ENCODE data around the gene MYF5. TPM values are rescaled to one million over a fixed set of nuclear protein-coding genes. Genes with fewer than 3 reads are reported as not detected.

Gene MYF5
- total RNA-seq, 1 experiment from 2014 or later: not detected

DNA sequence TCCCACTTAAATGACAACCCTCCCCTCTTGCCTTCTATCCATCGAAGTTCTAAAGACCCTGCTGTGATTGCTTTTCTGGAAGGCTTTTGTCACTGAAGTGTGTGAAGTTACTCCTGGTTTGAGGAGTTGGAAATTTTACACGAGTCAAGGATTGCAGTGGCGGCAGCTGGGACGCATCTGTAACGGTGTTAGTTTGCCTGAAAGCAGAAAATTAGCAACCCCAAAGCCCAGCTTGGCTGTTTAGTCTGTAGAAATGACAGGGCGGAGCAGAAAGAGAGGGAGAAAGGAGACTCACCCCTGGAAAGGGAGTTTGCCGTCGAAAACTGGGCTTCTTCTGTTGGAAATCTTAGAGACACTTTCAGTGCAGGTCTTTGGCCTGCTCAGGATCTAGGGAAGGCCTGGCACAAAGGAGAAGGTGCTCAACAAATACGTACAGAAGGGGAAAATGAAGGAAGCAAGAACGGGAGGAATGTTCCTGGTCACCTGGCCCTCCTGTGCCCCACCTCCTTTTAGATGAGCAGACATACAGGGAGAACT, 931 bp upstream of the MYF5 start:
- ATAC-seq (peak; percentile 7; the same call in 1 of the 2 replicates), DNase-seq (ENCODE audit: low spot score) (no peak)
- ChIA-PET POLR2A (no interaction called here), CTCF (interaction anchor here (0.6 to 1.8 kb wide), 2 partner anchors 83 kb away, joined by 3 to 10 read pairs; no protein-coding TSS in a partner anchor)
- H3K27ac Mint-ChIP-seq: no peak overlapping the region
- peak overlapping the region; percentile 16; the same call in 1 of the 2 replicates for H3K4me3 Mint-ChIP-seq
- no peaks in the 10 kb centered on the region for H3K36me3 Mint-ChIP-seq
- no peaks in the 10 kb centered on the region for H3K9me3 Mint-ChIP-seq
- peaks cover 49% of the 10 kb centered on the region for H3K4me1 Mint-ChIP-seq
- peaks cover 75% of the 10 kb centered on the region for H3K27me3 Mint-ChIP-seq (ENCODE audit: low read depth)
- TF ChIP-seq, protein P1, sequence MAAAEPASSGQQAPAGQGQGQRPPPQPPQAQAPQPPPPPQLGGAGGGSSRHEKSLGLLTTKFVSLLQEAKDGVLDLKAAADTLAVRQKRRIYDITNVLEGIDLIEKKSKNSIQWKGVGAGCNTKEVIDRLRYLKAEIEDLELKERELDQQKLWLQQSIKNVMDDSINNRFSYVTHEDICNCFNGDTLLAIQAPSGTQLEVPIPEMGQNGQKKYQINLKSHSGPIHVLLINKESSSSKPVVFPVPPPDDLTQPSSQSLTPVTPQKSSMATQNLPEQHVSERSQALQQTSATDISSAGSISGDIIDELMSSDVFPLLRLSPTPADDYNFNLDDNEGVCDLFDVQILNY (CRISPR knock-in tag; IDR thresholded peaks at IDR 0.05): no peak
- TF ChIP-seq ZNF671 (CRISPR knock-in tag; IDR thresholded peaks at IDR 0.05) (no peak), ZNF396 (CRISPR knock-in tag; IDR thresholded peaks at IDR 0.05; ENCODE audit: borderline replicate concordance) (no peak), MYBL2 (CRISPR knock-in tag; IDR thresholded peaks at IDR 0.05) (no peak), ZNF317 (CRISPR knock-in tag; IDR thresholded peaks at IDR 0.05; ENCODE audit: borderline replicate concordance, low read depth) (no peak), CREM (CRISPR knock-in tag; IDR thresholded peaks at IDR 0.05) (no peak), ATF1 (CRISPR knock-in tag; IDR thresholded peaks at IDR 0.05) (no peak)
- TF ChIP-seq, protein P2, sequence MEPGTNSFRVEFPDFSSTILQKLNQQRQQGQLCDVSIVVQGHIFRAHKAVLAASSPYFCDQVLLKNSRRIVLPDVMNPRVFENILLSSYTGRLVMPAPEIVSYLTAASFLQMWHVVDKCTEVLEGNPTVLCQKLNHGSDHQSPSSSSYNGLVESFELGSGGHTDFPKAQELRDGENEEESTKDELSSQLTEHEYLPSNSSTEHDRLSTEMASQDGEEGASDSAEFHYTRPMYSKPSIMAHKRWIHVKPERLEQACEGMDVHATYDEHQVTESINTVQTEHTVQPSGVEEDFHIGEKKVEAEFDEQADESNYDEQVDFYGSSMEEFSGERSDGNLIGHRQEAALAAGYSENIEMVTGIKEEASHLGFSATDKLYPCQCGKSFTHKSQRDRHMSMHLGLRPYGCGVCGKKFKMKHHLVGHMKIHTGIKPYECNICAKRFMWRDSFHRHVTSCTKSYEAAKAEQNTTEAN (CRISPR knock-in tag; IDR thresholded peaks at IDR 0.05): no peak

DNA sequence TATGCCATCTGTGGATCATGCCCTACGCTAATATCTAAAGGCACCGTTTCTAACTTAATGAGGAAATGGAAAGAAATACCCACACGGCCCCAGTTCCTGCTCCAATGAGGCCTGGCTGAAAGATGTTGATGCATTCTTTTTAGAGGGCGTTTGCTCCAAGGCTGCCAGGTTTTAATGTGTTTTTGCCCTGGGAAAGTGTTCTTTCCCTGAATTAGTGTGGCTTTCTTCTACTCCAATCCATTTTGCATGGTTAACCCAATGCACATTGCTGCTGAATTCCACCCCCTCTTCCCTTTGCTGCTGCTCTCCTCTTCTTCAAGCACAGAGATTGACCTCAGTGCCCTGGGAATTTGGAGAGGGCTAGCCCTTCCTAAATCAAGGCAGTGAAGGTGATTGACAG, 1.1 kb downstream of the MYF5 start:
- DNase-seq (ENCODE audit: low spot score): no peak
- Mint-ChIP-seq H3K27me3 (ENCODE audit: low read depth) (peaks cover 55% of the 10 kb centered on the region), H3K36me3 (no peaks in the 10 kb centered on the region), H3K4me3 (no peak overlapping the region), H3K4me1 (peaks cover 39% of the 10 kb centered on the region), H3K9me3 (no peaks in the 10 kb centered on the region), H3K27ac (no peak overlapping the region)
- TF ChIP-seq ZNF416 (CRISPR knock-in tag; IDR thresholded peaks at IDR 0.05) (no peak), SP1 (CRISPR knock-in tag; conservative IDR thresholded peaks at IDR 0.05) (no peak), EMX1 (CRISPR knock-in tag; IDR thresholded peaks at IDR 0.05) (no peak), RELA (CRISPR knock-in tag; IDR thresholded peaks at IDR 0.05; ENCODE audit: borderline replicate concordance) (no peak), ZNF423 (CRISPR knock-in tag; IDR thresholded peaks at IDR 0.05) (no peak), TEAD1 (CRISPR knock-in tag; IDR thresholded peaks at IDR 0.05) (no peak), NR3C1 (CRISPR knock-in tag; conservative IDR thresholded peaks at IDR 0.05; ENCODE audit: low read depth) (no peak), TCF7 (CRISPR knock-in tag; IDR thresholded peaks at IDR 0.05; ENCODE audit: low read depth) (no peak), ZBTB21 (CRISPR knock-in tag; IDR thresholded peaks at IDR 0.05; ENCODE audit: borderline replicate concordance) (no peak), TEAD4 (CRISPR knock-in tag; IDR thresholded peaks at IDR 0.05) (no peak)
- TF ChIP-seq, protein P3, sequence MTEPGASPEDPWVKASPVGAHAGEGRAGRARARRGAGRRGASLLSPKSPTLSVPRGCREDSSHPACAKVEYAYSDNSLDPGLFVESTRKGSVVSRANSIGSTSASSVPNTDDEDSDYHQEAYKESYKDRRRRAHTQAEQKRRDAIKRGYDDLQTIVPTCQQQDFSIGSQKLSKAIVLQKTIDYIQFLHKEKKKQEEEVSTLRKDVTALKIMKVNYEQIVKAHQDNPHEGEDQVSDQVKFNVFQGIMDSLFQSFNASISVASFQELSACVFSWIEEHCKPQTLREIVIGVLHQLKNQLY (CRISPR knock-in tag; IDR thresholded peaks at IDR 0.05): no peak
- TF ChIP-seq, protein P4, sequence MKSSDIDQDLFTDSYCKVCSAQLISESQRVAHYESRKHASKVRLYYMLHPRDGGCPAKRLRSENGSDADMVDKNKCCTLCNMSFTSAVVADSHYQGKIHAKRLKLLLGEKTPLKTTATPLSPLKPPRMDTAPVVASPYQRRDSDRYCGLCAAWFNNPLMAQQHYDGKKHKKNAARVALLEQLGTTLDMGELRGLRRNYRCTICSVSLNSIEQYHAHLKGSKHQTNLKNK (CRISPR knock-in tag; IDR thresholded peaks at IDR 0.05): no peak
- TF ChIP-seq, protein P5, sequence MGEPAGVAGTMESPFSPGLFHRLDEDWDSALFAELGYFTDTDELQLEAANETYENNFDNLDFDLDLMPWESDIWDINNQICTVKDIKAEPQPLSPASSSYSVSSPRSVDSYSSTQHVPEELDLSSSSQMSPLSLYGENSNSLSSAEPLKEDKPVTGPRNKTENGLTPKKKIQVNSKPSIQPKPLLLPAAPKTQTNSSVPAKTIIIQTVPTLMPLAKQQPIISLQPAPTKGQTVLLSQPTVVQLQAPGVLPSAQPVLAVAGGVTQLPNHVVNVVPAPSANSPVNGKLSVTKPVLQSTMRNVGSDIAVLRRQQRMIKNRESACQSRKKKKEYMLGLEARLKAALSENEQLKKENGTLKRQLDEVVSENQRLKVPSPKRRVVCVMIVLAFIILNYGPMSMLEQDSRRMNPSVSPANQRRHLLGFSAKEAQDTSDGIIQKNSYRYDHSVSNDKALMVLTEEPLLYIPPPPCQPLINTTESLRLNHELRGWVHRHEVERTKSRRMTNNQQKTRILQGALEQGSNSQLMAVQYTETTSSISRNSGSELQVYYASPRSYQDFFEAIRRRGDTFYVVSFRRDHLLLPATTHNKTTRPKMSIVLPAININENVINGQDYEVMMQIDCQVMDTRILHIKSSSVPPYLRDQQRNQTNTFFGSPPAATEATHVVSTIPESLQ (CRISPR knock-in tag; IDR thresholded peaks at IDR 0.05): no peak
- POLR2A ChIA-PET: no interaction called here
- ATAC-seq: no peak
- CTCF ChIA-PET: no interaction called here
